Stomach (tissue), 9 donors: ENCODE data around the gene THAP7. TPM values are rescaled to one million over a fixed set of nuclear protein-coding genes. Genes with fewer than 3 reads are reported as not detected.
A peak's percentile ranks its signal among the peaks of the same experiment; 100 is the strongest.

Experiments
- DNase-seq, 2 donors: peaks; one replicate each; pipeline versions ENCODE4 v3.0.0 to v3.0.0-alpha.2; 2013 to 2019
- H3K27ac ChIP-seq, 5 donors: fragments of 200-600 bp in 4 of 5; sonication (generic) in 4 of 5; one replicate each; pipeline ENCODE4 v1.5.1; 2013 to 2019; ENCODE audit warnings: mild to moderate bottlenecking in 1 of 5, moderate library complexity in 1 of 5
- H3K27me3 ChIP-seq, 3 donors: fragments of 200-600 bp; sonication (generic); one replicate each; pipeline ENCODE4 v1.5.1; 2017 to 2019; ENCODE audit warnings: mixed run types in 1 of 3
- H3K36me3 ChIP-seq, 4 donors: fragments of 200-600 bp; sonication (generic); 1 replicate in 3 of 4; 2 replicates in 1 of 4; pipeline ENCODE4 v1.5.1; 2016 to 2019
- H3K4me1 ChIP-seq, 4 donors: fragments of 200-600 bp; sonication (generic); one replicate each; pipeline ENCODE4 v1.5.1; 2016 to 2019
- H3K4me3 ChIP-seq, 4 donors: fragments of 200-600 bp; sonication (generic) in 3 of 4; one replicate each; pipeline ENCODE4 v1.5.1; 2016 to 2019; ENCODE audit warnings: mild to moderate bottlenecking in 1 of 4
- H3K9me3 ChIP-seq, 4 donors: fragments of 200-600 bp; sonication (generic); one replicate each; pipeline ENCODE4 v1.5.1; 2016 to 2019
- CTCF ChIP-seq, 7 experiments: fragments of 450-650 bp in 4 of 7; fragments of 200-600 bp in 3 of 7; sonication (generic) in 3 of 7; IDR thresholded peaks; one replicate each; pipeline ENCODE4 v1.5.1; 2016 to 2019; ENCODE audit warnings: antibody characterized with exemption in 7 of 7, control low read depth in 2 of 7, mild to moderate bottlenecking in 1 of 7
- EP300 ChIP-seq: sonication (generic); formaldehyde crosslinking; IDR thresholded peaks from one replicate; pipeline ENCODE4 v1.6.1; 2017; ENCODE audit warnings: antibody characterized with exemption
- POLR2A ChIP-seq, 4 donors: fragments of 450-650 bp; IDR thresholded peaks; one replicate each; pipeline ENCODE4 v1.6.1; 2016; ENCODE audit warnings: antibody characterized with exemption in 4 of 4, control low read depth in 2 of 4, mild to moderate bottlenecking in 1 of 4, moderate library complexity in 1 of 4
- POLR2AphosphoS5 ChIP-seq, 3 donors: sonication (generic); formaldehyde crosslinking; IDR thresholded peaks; one replicate each; pipeline ENCODE4 v1.6.1; 2016; ENCODE audit warnings: antibody characterized with exemption in 3 of 3
- WGBS, 5 donors: extraction: QIAGEN DNeasy Blood & Tissue Kit in 3 of 5; methylation state at CpG; one replicate each; pipeline versions ENCODE4 v1.1.5 to v1.1.7; 2013 to 2018; 5-methylcytosine and 5-hydroxymethylcytosine counted together
- intact Hi-C: fragments of 100-400 bp; cut with DNase I; formaldehyde crosslinking; loops from one replicate; pipeline ENCODE4 v1.15.1; 2023; ENCODE audit warnings: low total_unique reads
- polyA plus RNA-seq, 3 donors: library from polyadenylated mRNA; stranded (reverse); fragments of 200-250 nt; gene quantifications; one replicate each; pipeline ENCODE4 v1.2.3, GENCODE V29; 2013
- total RNA-seq, 5 donors: library from RNA; depleted of rRNA; stranded (reverse); fragments of >200 nt; gene quantifications; one replicate each; pipeline versions ENCODE4 v1.1.0 to v1.2.3, GENCODE V29; 2014 to 2016
- donor health status: healthy with polysubstance abuse.
- donor health status: Bipolar disorder and iron deficiency.
- donor health status: healthy.

The THAP7 gene
- total and polyA plus RNA-seq, 8 donors = 5.8 to 57.2 (median 42.1) TPM

DNA sequence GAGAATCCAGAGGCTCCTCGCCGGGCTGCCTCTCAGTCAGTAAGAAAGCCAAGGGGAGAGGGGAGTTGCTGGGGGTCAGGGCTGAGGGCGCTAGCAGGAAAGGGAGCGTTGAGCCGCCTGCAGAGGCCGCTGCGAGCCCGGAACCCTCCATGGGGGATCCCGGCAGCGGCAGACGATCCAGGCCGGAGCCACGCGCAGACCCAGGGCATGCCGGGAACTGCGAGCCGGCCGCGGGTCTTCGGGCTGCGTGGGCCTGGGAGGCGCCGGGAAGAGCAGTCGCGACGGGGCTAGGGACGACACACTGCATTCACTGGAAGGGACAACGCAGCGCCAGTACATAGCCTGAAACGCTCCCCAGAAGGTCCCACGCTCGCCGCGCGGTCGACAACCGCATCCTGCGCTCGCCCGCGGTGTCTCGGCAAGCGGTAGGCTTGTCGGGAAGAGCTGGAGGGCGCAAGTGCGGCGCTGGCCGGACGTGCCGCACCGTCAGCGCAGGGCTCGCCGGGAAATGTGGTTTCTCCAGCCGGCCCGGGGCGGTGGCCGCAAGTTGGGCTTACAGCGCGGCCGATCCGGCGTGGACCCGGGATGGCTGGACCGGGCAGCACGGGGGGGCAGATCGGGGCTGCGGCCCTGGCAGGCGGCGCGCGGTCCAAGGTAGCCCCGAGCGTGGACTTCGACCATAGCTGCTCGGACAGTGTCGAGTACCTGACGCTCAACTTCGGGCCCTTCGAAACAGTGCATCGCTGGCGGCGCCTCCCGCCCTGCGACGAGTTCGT, 19.9 kb downstream of the THAP7 start, which contains the start of gene LZTR1:
Gene LZTR1 (plus strand): TSS at position 511 of the 776 bp plus-strand sequence. CDS start 75 bp downstream, at position 586.
- Histone ChIP-seq H3K27me3 (peaks cover 0 to 6% (median 0%) of the 10 kb centered on the region in 3 donors), H3K4me1 (peaks cover 34 to 48% (median 41%) of the 10 kb centered on the region in 4 donors), H3K36me3 (peaks cover 7 to 31% (median 23%) of the 10 kb centered on the region in 4 donors), H3K27ac (peak within 1 kb of the TSS; percentile 92 to 97 (median 94)), H3K4me3 (peak within 1 kb of the TSS; percentile 59 to 83 (median 80)), H3K9me3 (peaks cover 0 to 10% (median 8%) of the 10 kb centered on the region in 4 donors)
- intact Hi-C loops = no loop called here
- 0 to 1% (median 1%) methylated on average over 25 to 87 of the region's 87 CpGs for WGBS, 5 donors
- DNase-seq = peak; percentile 83 to 95
- TF ChIP-seq CTCF (IDR thresholded peaks at IDR 0.05) = peak in 5 of 7 experiments; percentile 16 to 58 (median 40)
- peak; percentile 91 to 99 (median 97) for TF ChIP-seq POLR2AphosphoS5 (IDR thresholded peaks at IDR 0.05)
- TF ChIP-seq POLR2A (IDR thresholded peaks at IDR 0.05) = peak in 2 of 4 donors; percentile 64 to 93
- no peak for TF ChIP-seq EP300

DNA sequence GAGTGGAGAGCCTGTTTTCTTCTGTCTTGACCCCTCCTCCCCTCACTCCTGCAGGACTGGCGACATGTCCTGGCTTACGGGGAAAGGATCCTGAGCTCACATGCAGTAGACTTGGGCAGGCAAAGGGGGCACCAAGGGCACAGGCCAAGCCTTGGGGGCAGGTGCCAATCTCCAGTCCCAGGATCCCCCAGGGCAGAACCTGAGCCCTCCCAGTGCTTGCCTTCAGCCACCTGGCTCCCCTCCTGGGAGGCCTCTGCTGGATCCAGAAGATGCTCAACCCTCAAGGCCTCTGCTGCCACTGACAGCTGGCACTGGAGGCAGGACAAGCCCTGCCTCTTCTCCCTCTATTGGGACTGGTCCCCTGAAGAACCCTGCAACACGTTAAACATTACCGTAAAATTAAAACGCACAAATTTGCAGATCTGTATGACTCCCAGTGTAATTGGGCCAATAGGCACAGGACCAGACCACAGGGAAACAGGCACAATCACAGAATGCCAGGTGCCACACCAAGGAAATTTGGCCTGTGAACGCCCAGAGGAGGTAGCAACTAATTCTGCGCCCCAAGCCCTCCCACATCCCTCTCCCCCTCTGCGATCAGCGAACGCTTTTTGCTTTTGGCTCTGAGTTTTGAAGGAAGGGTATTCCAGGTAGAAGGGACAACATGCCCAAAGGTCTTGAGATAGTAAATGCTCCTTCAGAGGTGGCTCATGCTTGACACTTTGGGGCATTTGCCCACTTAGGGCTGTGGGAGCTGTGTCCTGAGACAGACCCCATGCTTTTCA, 20.8 kb downstream of the THAP7 start:
- intact Hi-C loops = no loop called here
- Histone ChIP-seq H3K27me3 (peaks cover 0 to 6% (median 0%) of the 10 kb centered on the region in 3 donors), H3K9me3 (peaks cover 0 to 10% (median 8%) of the 10 kb centered on the region in 4 donors), H3K4me1 (peaks cover 34 to 48% (median 41%) of the 10 kb centered on the region in 4 donors), H3K27ac (peak overlapping the region; percentile 92 to 97 (median 94)), H3K4me3 (peak overlapping the region; percentile 59 to 83 (median 80)), H3K36me3 (peaks cover 7 to 25% (median 17%) of the 10 kb centered on the region in 4 donors)
- WGBS, 5 donors = 61 to 69% (median 65%) methylated on average over 10 of the region's 10 CpGs
- no peak for DNase-seq
- no peak for TF ChIP-seq EP300
- TF ChIP-seq POLR2A (IDR thresholded peaks at IDR 0.05) = no peak
- TF ChIP-seq POLR2AphosphoS5 (IDR thresholded peaks at IDR 0.05) = no peak
- no peak for TF ChIP-seq CTCF (IDR thresholded peaks at IDR 0.05)

- Histone ChIP-seq H3K27me3 (peaks cover 0 to 6% (median 0%) of the 10 kb centered on the region in 3 donors), H3K4me1 (peaks cover 34 to 48% (median 41%) of the 10 kb centered on the region in 4 donors), H3K27ac (peak overlapping the region in 1 of 5 donors; percentile 97), H3K4me3 (no peak overlapping the region), H3K9me3 (peaks cover 0 to 10% (median 8%) of the 10 kb centered on the region in 4 donors), H3K36me3 (peaks cover 1 to 19% (median 11%) of the 10 kb centered on the region in 4 donors)
- no peak for TF ChIP-seq EP300
- TF ChIP-seq POLR2AphosphoS5 (IDR thresholded peaks at IDR 0.05) = no peak
- no peak for TF ChIP-seq CTCF (IDR thresholded peaks at IDR 0.05)
- TF ChIP-seq POLR2A (IDR thresholded peaks at IDR 0.05) = no peak
- intact Hi-C loops = no loop called here
- WGBS, 5 donors = 71 to 93% (median 86%) methylated on average over 4 of the region's 4 CpGs
- DNase-seq = no peak
Measured at GRCh38 chr22:20980523-20980922, 21.4 kb downstream of the THAP7 start.

DNA sequence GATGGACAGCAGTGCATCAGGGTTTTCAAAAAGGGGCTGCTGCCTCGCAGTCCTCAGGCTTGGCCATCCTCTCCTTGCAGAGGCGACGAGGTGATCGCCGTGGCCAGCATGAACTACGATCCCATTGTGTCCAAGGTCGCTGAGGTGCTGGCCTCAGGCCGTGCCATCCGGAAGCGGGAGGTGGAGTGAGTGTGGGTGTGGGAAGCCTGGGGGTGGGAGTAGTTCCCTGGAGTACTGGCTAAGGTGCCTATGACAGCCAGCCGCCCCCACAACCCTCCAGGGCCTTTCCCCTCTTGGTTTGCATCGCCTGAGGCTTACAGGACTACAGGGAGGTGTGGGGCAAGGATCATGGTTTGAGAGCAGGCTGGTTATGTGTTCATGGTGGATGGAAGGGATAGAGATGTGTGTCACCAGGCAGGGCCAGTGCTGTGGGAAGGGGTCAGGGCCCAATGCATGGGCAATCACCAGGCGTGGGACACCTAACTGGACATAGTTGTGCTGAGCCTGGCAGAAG, 21.9 kb downstream of the THAP7 start:
- Histone ChIP-seq H3K4me1 (peaks cover 34 to 48% (median 41%) of the 10 kb centered on the region in 4 donors), H3K27me3 (peaks cover 0 to 6% (median 0%) of the 10 kb centered on the region in 3 donors), H3K4me3 (peak overlapping the region; percentile 18 to 29 (median 28)), H3K27ac (peak overlapping the region in 2 of 5 donors; percentile 7 to 97), H3K36me3 (peaks cover 0 to 14% (median 6%) of the 10 kb centered on the region in 4 donors), H3K9me3 (peaks cover 0 to 10% (median 8%) of the 10 kb centered on the region in 4 donors)
- TF ChIP-seq POLR2AphosphoS5 (IDR thresholded peaks at IDR 0.05) (no peak), CTCF (IDR thresholded peaks at IDR 0.05) (no peak), EP300 (no peak), POLR2A (IDR thresholded peaks at IDR 0.05) (no peak)
- no peak for DNase-seq
- intact Hi-C loops = no loop called here
- WGBS, 5 donors = 30 to 48% (median 45%) methylated on average over 9 to 13 of the region's 13 CpGs
